Measurements from ENCODE around the gene MAT1A. TPM values are rescaled to one million over a fixed set of nuclear protein-coding genes. Genes with fewer than 3 reads are reported as not detected.

The MAT1A gene
- not detected in 2 replicates for polyA plus RNA-seq (2011; rRNA removed)
- not detected in 2 replicates for polyA minus RNA-seq (2011; rRNA and poly(A)+ RNA removed)

- TF ChIP-seq, protein P1, sequence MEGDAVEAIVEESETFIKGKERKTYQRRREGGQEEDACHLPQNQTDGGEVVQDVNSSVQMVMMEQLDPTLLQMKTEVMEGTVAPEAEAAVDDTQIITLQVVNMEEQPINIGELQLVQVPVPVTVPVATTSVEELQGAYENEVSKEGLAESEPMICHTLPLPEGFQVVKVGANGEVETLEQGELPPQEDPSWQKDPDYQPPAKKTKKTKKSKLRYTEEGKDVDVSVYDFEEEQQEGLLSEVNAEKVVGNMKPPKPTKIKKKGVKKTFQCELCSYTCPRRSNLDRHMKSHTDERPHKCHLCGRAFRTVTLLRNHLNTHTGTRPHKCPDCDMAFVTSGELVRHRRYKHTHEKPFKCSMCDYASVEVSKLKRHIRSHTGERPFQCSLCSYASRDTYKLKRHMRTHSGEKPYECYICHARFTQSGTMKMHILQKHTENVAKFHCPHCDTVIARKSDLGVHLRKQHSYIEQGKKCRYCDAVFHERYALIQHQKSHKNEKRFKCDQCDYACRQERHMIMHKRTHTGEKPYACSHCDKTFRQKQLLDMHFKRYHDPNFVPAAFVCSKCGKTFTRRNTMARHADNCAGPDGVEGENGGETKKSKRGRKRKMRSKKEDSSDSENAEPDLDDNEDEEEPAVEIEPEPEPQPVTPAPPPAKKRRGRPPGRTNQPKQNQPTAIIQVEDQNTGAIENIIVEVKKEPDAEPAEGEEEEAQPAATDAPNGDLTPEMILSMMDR (IDR thresholded peaks at IDR 0.05; ENCODE audit: insufficient read depth, low read depth, low read length), result no peak
- H3K27me3 ChIP-seq (ENCODE audit: control insufficient read depth, insufficient read depth, low read length), result no peaks in the 10 kb centered on the region; the same call in 1 of the 2 replicates
- no peak for DNase-seq (ENCODE audit: low read depth)
- no peaks in the 10 kb centered on the region for H3K36me3 ChIP-seq (ENCODE audit: control insufficient read depth, insufficient read depth, low read length)
- H3K4me3 ChIP-seq (ENCODE audit: low read depth, low read length), result no peak within 1 kb of the TSS
- CTCF ChIA-PET, result no interaction called here
- POLR2A ChIA-PET, result no interaction called here
These were observed at the start of gene MAT1A for GRCh38 chr10:80289451-80290287. MAT1A (minus strand) TSS chr10:80289658; CDS start chr10:80289423, 235 bp downstream.

DNA sequence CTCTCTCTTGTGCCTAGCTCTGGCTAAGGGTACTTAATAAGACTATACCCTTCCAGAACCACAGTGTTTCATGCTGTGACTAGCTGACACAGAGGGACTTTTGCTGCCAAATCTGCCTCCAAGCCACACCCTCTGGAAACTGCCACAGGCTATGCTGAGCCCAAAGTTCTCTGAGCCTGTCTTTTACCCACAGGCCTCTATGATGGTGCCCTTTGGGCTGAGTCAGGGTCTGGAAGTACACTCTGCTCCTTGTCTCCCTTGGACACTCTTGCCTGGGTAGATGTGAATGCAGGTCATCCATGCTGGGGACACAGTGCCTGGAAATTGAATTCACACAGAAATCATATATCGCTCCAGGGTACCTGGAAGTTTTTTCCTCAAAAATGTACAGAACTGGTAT lies 44.5 kb upstream of the MAT1A start:
- H3K36me3 ChIP-seq (ENCODE audit: control insufficient read depth, insufficient read depth, low read length), result no peaks in the 10 kb centered on the region
- H3K4me3 ChIP-seq (ENCODE audit: low read depth, low read length), result no peak overlapping the region
- ChIA-PET CTCF (no interaction called here), POLR2A (no interaction called here)
- no peak for DNase-seq (ENCODE audit: low read depth)
- H3K27me3 ChIP-seq (ENCODE audit: control insufficient read depth, insufficient read depth, low read length), result no peaks in the 10 kb centered on the region
- TF ChIP-seq, protein P1 (IDR thresholded peaks at IDR 0.05; ENCODE audit: insufficient read depth, low read depth, low read length), result no peak

- POLR2A ChIA-PET, result no interaction called here
- CTCF ChIA-PET, result no interaction called here
- no peaks in the 10 kb centered on the region for H3K27me3 ChIP-seq (ENCODE audit: control insufficient read depth, insufficient read depth, low read length)
- no peak overlapping the region for H3K4me3 ChIP-seq (ENCODE audit: low read depth, low read length)
- TF ChIP-seq, protein P1 (IDR thresholded peaks at IDR 0.05; ENCODE audit: insufficient read depth, low read depth, low read length), result no peak
- no peak for DNase-seq (ENCODE audit: low read depth)
- H3K36me3 ChIP-seq (ENCODE audit: control insufficient read depth, insufficient read depth, low read length), result no peaks in the 10 kb centered on the region
These were observed 35.5 kb upstream of the MAT1A start for GRCh38 chr10:80324891-80325364.

DNA sequence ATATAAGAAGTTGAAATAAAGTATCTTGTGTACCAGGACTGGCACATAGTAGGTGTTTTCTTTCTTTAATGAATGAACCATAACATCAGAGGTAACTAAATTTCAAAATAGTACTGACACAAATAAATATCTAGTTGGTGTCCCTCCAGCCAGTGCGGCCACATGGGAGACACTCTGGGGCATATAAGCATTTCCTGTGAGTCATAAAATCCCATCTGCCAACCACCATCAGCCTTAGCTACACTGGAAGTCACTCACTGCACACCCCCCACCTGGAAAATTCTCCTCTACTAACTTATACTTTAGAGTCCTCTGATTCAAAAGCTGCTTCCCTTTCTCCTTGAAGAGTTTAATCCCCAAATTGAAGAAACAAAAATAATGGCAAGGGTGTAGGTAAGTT lies 34.6 kb upstream of the MAT1A start:
- H3K4me3 ChIP-seq (ENCODE audit: low read depth, low read length), result no peak overlapping the region
- ChIA-PET CTCF (no interaction called here), POLR2A (no interaction called here)
- no peak for DNase-seq (ENCODE audit: low read depth)
- H3K27me3 ChIP-seq (ENCODE audit: control insufficient read depth, insufficient read depth, low read length), result no peaks in the 10 kb centered on the region
- TF ChIP-seq, protein P1 (IDR thresholded peaks at IDR 0.05; ENCODE audit: insufficient read depth, low read depth, low read length), result no peak
- no peaks in the 10 kb centered on the region for H3K36me3 ChIP-seq (ENCODE audit: control insufficient read depth, insufficient read depth, low read length)

DNA sequence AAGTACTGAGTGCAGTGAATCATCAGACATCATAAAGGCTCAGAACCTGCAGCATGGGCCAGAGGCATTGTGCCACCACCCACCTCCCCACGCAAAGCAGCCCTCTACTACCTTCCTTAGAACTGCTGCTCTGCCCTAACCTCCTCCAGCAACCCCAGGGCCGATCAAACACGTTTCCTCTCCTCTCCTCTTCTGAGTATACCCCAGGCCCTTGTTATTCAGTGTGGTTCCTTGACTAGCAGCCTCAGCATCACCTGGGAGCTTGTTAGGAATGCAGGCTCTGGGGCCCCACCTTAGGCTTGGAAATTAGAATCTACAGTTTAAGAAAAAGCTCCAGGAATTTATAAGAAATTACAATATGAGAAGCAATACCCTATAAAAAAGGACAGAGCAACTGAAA lies 33.9 kb upstream of the MAT1A start:
- Histone ChIP-seq H3K4me3 (ENCODE audit: low read depth, low read length) (no peak overlapping the region), H3K27me3 (ENCODE audit: control insufficient read depth, insufficient read depth, low read length) (no peaks in the 10 kb centered on the region), H3K36me3 (ENCODE audit: control insufficient read depth, insufficient read depth, low read length) (no peaks in the 10 kb centered on the region)
- CTCF ChIA-PET, result no interaction called here
- DNase-seq (ENCODE audit: low read depth), result no peak
- POLR2A ChIA-PET, result no interaction called here
- TF ChIP-seq, protein P1 (IDR thresholded peaks at IDR 0.05; ENCODE audit: insufficient read depth, low read depth, low read length), result no peak
